Activated CD4-positive, alpha-beta T cell treated with anti-CD3 and anti-CD28 coated beads, Interleukin-2, amount 10 ng/mL, durations not matched to agents 7 days and 5 days (primary cell): ENCODE measurements around the gene PROSER2. TPM values are rescaled to one million over a fixed set of nuclear protein-coding genes. Genes with fewer than 3 reads are reported as not detected.

Source experiments
- CTCF ChIA-PET: fragments of 350-600 bp; sonication (Branson Sonifier 250); formaldehyde crosslinking; loops from one replicate; lab custom pipeline; 2021; ENCODE audit warnings: antibody characterized with exemption; lab: Charles Lee
- POLR2A ChIA-PET: fragments of 350-600 bp; sonication (Branson Sonifier 250); formaldehyde crosslinking; loops from one replicate; lab custom pipeline; 2021; ENCODE audit warnings: antibody characterized with exemption; lab: Charles Lee
- DNase-seq: peaks from one replicate; pipeline ENCODE4 v3.0.0-alpha.2; 2020
- H3K27ac Mint-ChIP-seq: one replicate; pipeline ENCODE4 v1.8.0; 2021; ENCODE audit warnings: mild to moderate bottlenecking, moderate library complexity, mixed read lengths
- H3K27me3 Mint-ChIP-seq: one replicate; pipeline ENCODE4 v1.8.0; 2021; ENCODE audit warnings: mixed read lengths
- H3K36me3 Mint-ChIP-seq: one replicate; pipeline ENCODE4 v1.8.0; 2021; ENCODE audit warnings: low read depth, mixed read lengths
- H3K4me1 Mint-ChIP-seq: one replicate; pipeline ENCODE4 v1.8.0; 2021; ENCODE audit warnings: mixed read lengths
- H3K4me3 Mint-ChIP-seq: one replicate; pipeline ENCODE4 v1.8.0; 2021; ENCODE audit warnings: mild to moderate bottlenecking, moderate library complexity, mixed read lengths
- H3K9me3 Mint-ChIP-seq: one replicate; pipeline ENCODE4 v1.8.0; 2021; ENCODE audit warnings: mixed read lengths
- total RNA-seq, 2 experiments: library from RNA; stranded (reverse); gene quantifications; one replicate each; pipeline ENCODE4 v1.2.3, GENCODE V29; 2021

PROSER2 gene
- total RNA-seq, 2 experiments from 2014 or later, result 0.27 to 0.31 TPM

GRCh38 chr10:11878776-11879175, 55.6 kb downstream of the PROSER2 start:
- Mint-ChIP-seq H3K9me3 (no peaks in the 10 kb centered on the region), H3K27me3 (no peaks in the 10 kb centered on the region), H3K36me3 (no peaks in the 10 kb centered on the region), H3K4me1 (peaks cover 16% of the 10 kb centered on the region), H3K27ac (no peak overlapping the region), H3K4me3 (no peak overlapping the region)
- CTCF ChIA-PET, result interaction anchor here (0.7 to 1.0 kb wide), 3 partner anchors 10 to 98 kb away, joined by 3 read pairs; no protein-coding TSS in a partner anchor
- POLR2A ChIA-PET, result no interaction called here
- DNase-seq, result no peak

GRCh38 chr10:11879387-11880094, 56.4 kb downstream of the PROSER2 start:
- DNase-seq, result no peak
- CTCF ChIA-PET, result interaction anchor here (0.7 to 1.0 kb wide), 3 partner anchors 9 to 97 kb away, joined by 3 read pairs; no protein-coding TSS in a partner anchor
- Mint-ChIP-seq H3K27me3 (no peaks in the 10 kb centered on the region), H3K36me3 (no peaks in the 10 kb centered on the region), H3K4me1 (peaks cover 12% of the 10 kb centered on the region), H3K4me3 (no peak overlapping the region), H3K27ac (no peak overlapping the region), H3K9me3 (no peaks in the 10 kb centered on the region)
- POLR2A ChIA-PET, result no interaction called here

GRCh38 chr10:11880151-11881029, 57.2 kb downstream of the PROSER2 start:
- ChIA-PET POLR2A (no interaction called here), CTCF (interaction anchor here (0.7 to 1.2 kb wide), 2 partner anchors 26 to 68 kb away, joined by 3 read pairs; no protein-coding TSS in a partner anchor)
- H3K9me3 Mint-ChIP-seq, result no peaks in the 10 kb centered on the region
- DNase-seq, result no peak
- peaks cover 5% of the 10 kb centered on the region for H3K4me1 Mint-ChIP-seq
- H3K27me3 Mint-ChIP-seq, result no peaks in the 10 kb centered on the region
- no peak overlapping the region for H3K27ac Mint-ChIP-seq
- no peak overlapping the region for H3K4me3 Mint-ChIP-seq
- H3K36me3 Mint-ChIP-seq, result no peaks in the 10 kb centered on the region

- no peaks in the 10 kb centered on the region for H3K27me3 Mint-ChIP-seq
- no peak overlapping the region for H3K4me3 Mint-ChIP-seq
- H3K9me3 Mint-ChIP-seq, result no peaks in the 10 kb centered on the region
- H3K27ac Mint-ChIP-seq, result no peak overlapping the region
- ChIA-PET POLR2A (no interaction called here), CTCF (interaction anchor here (0.5 to 1.2 kb wide), 3 partner anchors 27 to 895 kb away, joined by 3 read pairs; no protein-coding TSS in a partner anchor)
- H3K4me1 Mint-ChIP-seq, result peaks cover 5% of the 10 kb centered on the region
- DNase-seq, result no peak
- no peaks in the 10 kb centered on the region for H3K36me3 Mint-ChIP-seq
Measured at GRCh38 chr10:11881030-11881476, 57.9 kb downstream of the PROSER2 start.

GRCh38 chr10:11881477-11882417, 58.6 kb downstream of the PROSER2 start:
- DNase-seq, result no peak
- POLR2A ChIA-PET, result no interaction called here
- no peaks in the 10 kb centered on the region for H3K9me3 Mint-ChIP-seq

GRCh38 chr10:11882646-11883375, 59.7 kb downstream of the PROSER2 start:
- H3K9me3 Mint-ChIP-seq, result no peaks in the 10 kb centered on the region
- H3K36me3 Mint-ChIP-seq, result no peaks in the 10 kb centered on the region
- H3K27ac Mint-ChIP-seq, result no peak overlapping the region
- H3K27me3 Mint-ChIP-seq, result no peaks in the 10 kb centered on the region
- ChIA-PET CTCF (no interaction called here), POLR2A (no interaction called here)
- no peak overlapping the region for H3K4me3 Mint-ChIP-seq
- DNase-seq, result no peak
- peaks cover 5% of the 10 kb centered on the region for H3K4me1 Mint-ChIP-seq

More at GRCh38 chr10:11881477-11882417, 58.6 kb downstream of the PROSER2 start:
- Mint-ChIP-seq H3K27me3 (no peaks in the 10 kb centered on the region), H3K36me3 (no peaks in the 10 kb centered on the region), H3K4me3 (no peak overlapping the region), H3K4me1 (peaks cover 5% of the 10 kb centered on the region), H3K27ac (no peak overlapping the region)
- CTCF ChIA-PET, result interaction anchor here (0.5 to 1.2 kb wide), 3 partner anchors 27 to 895 kb away, joined by 3 read pairs; no protein-coding TSS in a partner anchor

GRCh38 chr10:11884706-11885423, 61.7 kb downstream of the PROSER2 start:
- no peaks in the 10 kb centered on the region for H3K27me3 Mint-ChIP-seq
- POLR2A ChIA-PET, result interaction anchor here (0.6 kb wide), 1 partner anchor 10 kb away, joined by 3 read pairs; no protein-coding TSS in a partner anchor
- CTCF ChIA-PET, result interaction anchor here (1.0 kb wide), 1 partner anchor 9 kb away, joined by 4 read pairs; no protein-coding TSS in a partner anchor
- peaks cover 5% of the 10 kb centered on the region for H3K4me1 Mint-ChIP-seq
- no peaks in the 10 kb centered on the region for H3K36me3 Mint-ChIP-seq
- no peak overlapping the region for H3K27ac Mint-ChIP-seq
- DNase-seq, result no peak
- H3K9me3 Mint-ChIP-seq, result no peaks in the 10 kb centered on the region
- no peak overlapping the region for H3K4me3 Mint-ChIP-seq

- ChIA-PET CTCF (no interaction called here), POLR2A (interaction anchor here (0.6 kb wide), 1 partner anchor 11 kb away, joined by 3 read pairs; no protein-coding TSS in a partner anchor)
- H3K36me3 Mint-ChIP-seq, result no peaks in the 10 kb centered on the region
- H3K4me1 Mint-ChIP-seq, result peaks cover 5% of the 10 kb centered on the region
- no peak overlapping the region for H3K27ac Mint-ChIP-seq
- no peaks in the 10 kb centered on the region for H3K27me3 Mint-ChIP-seq
- no peaks in the 10 kb centered on the region for H3K9me3 Mint-ChIP-seq
- no peak for DNase-seq
- no peak overlapping the region for H3K4me3 Mint-ChIP-seq
Measured at GRCh38 chr10:11885437-11886137, 62.4 kb downstream of the PROSER2 start.

- Mint-ChIP-seq H3K4me1 (peaks cover 5% of the 10 kb centered on the region), H3K36me3 (no peaks in the 10 kb centered on the region), H3K27me3 (no peaks in the 10 kb centered on the region), H3K27ac (no peak overlapping the region), H3K4me3 (no peak overlapping the region), H3K9me3 (no peaks in the 10 kb centered on the region)
- ChIA-PET CTCF (no interaction called here), POLR2A (no interaction called here)
- DNase-seq, result no peak
Measured at GRCh38 chr10:11886138-11886474, 63.0 kb downstream of the PROSER2 start.

GRCh38 chr10:11886851-11887250, 63.7 kb downstream of the PROSER2 start:
- ChIA-PET CTCF (no interaction called here), POLR2A (no interaction called here)
- no peaks in the 10 kb centered on the region for H3K9me3 Mint-ChIP-seq
- DNase-seq, result no peak
- H3K4me1 Mint-ChIP-seq, result peaks cover 5% of the 10 kb centered on the region
- H3K4me3 Mint-ChIP-seq, result no peak overlapping the region
- no peaks in the 10 kb centered on the region for H3K27me3 Mint-ChIP-seq
- no peak overlapping the region for H3K27ac Mint-ChIP-seq
- no peaks in the 10 kb centered on the region for H3K36me3 Mint-ChIP-seq
